ENCODE results near the gene PPL.

DNA sequence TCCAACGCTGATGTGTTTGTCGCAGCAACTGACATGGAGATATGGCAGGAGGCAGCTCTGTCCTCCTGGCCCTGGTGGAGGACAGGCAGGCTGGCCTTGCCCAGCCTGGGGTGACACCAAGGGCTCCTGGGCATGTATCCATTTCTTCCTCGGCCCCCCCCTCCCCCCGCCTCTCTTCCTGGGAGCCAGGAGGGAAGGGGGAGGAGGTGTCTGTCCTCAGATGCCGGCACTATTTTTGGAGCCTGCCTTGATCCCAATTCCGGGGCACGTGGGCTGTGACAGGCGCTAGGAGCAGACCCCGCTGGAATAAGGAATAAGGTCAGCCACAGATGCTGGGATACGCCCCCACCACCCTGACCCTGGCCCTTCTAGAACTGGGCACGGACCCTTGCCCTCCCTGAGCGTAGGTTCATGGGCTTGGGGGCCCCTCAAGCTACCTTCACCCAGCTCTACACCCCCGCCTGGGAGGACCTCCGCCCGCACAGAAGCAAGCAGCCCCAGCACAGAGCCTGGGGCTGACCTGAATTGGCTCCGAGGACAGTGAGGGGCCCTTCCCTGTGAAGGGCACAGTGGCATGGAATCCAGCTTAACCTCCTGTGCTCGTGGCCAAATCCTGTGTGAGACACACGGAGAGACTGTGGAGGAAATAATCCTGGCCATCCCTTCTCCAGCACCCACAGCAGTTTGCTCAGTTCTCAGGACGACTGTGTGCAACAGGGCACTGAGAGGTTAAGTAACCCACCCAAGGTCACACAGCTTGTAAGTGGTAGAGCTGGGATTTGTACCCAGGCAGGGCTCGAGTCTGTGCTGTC, 45.3 kb upstream of the PPL start:
- TF ChIP-seq, protein P1, sequence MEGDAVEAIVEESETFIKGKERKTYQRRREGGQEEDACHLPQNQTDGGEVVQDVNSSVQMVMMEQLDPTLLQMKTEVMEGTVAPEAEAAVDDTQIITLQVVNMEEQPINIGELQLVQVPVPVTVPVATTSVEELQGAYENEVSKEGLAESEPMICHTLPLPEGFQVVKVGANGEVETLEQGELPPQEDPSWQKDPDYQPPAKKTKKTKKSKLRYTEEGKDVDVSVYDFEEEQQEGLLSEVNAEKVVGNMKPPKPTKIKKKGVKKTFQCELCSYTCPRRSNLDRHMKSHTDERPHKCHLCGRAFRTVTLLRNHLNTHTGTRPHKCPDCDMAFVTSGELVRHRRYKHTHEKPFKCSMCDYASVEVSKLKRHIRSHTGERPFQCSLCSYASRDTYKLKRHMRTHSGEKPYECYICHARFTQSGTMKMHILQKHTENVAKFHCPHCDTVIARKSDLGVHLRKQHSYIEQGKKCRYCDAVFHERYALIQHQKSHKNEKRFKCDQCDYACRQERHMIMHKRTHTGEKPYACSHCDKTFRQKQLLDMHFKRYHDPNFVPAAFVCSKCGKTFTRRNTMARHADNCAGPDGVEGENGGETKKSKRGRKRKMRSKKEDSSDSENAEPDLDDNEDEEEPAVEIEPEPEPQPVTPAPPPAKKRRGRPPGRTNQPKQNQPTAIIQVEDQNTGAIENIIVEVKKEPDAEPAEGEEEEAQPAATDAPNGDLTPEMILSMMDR (IDR thresholded peaks at IDR 0.05; ENCODE audit: low read length) = no peak
- TF ChIP-seq EZH2 (IDR thresholded peaks at IDR 0.05; ENCODE audit: borderline replicate concordance, low read length) = no peak

Data from OCI-LY1 (cell line).